K562 (cell line): ENCODE measurements around the gene TTC23L. TPM values are rescaled to one million over a fixed set of nuclear protein-coding genes. Genes with fewer than 3 reads are reported as not detected.

ENCODE experiments used
- DDX20 ChIP-seq: fragments of 450-650 bp; IDR thresholded peaks from 2 replicates; pipeline ENCODE4 v1.6.1; 2016; ENCODE audit warnings: missing genetic modification characterization, low read depth, mild to moderate bottlenecking, missing compliant biosample characterization, moderate library complexity
- HINFP ChIP-seq: fragments of 450-650 bp; conservative IDR thresholded peaks from 2 replicates; pipeline ENCODE4 v1.6.1; 2016; ENCODE audit warnings: missing genetic modification characterization, low read depth, mild to moderate bottlenecking, control low read depth, missing compliant biosample characterization
- NR0B1 ChIP-seq: fragments of 450-650 bp; IDR thresholded peaks from one replicate; pipeline ENCODE4 v1.6.1; 2018; ENCODE audit warnings: mild to moderate bottlenecking, moderate library complexity; ENCODE audit not compliant: partially characterized antibody
- PHTF2 ChIP-seq: fragments of 250-450 bp; sonication (Bioruptor Pico); IDR thresholded peaks from 2 replicates; pipeline ENCODE4 v1.5.0; 2021; ENCODE audit warnings: mild to moderate bottlenecking
- PRMT5 ChIP-seq: sonication (generic); formaldehyde crosslinking; IDR thresholded peaks from 2 replicates; pipeline ENCODE4 v1.5.0; 2020; ENCODE audit warnings: missing genetic modification reagents
- RNF2 ChIP-seq: sonication (generic); IDR thresholded peaks from 2 replicates; pipeline ENCODE4 v1.6.1; 2016
- SIX5 ChIP-seq, 2 experiments: IDR thresholded peaks; 2 replicates each; pipeline ENCODE4 v1.6.1; 2011; ENCODE audit warnings: low read length in 2 of 2, borderline replicate concordance in 1 of 2, low read depth in 1 of 2, mild to moderate bottlenecking in 1 of 2, moderate library complexity in 1 of 2; ENCODE audit not compliant: insufficient read depth in 1 of 2
- SPI1 ChIP-seq: IDR thresholded peaks from 2 replicates; pipeline ENCODE4 v1.6.1; 2011; ENCODE audit warnings: low read depth, low read length, control low read depth, borderline replicate concordance
- TAF15 ChIP-seq: fragments of 200-400 bp; formaldehyde crosslinking; IDR thresholded peaks from 2 replicates; pipeline ENCODE4 v1.6.1; 2017; ENCODE audit warnings: mild to moderate bottlenecking, low read depth, low read length, moderate library complexity
- ZFPM2 ChIP-seq: fragments of 250-450 bp; sonication (Bioruptor Pico); IDR thresholded peaks from 2 replicates; pipeline ENCODE4 v1.5.1; 2022; ENCODE audit warnings: mild to moderate bottlenecking
- ZNF384 ChIP-seq: IDR thresholded peaks from 2 replicates; pipeline ENCODE4 v1.6.1; 2012; ENCODE audit warnings: low read depth, low read length, improper control_type of control experiment
- polyA plus RNA-seq, 8 experiments: library from polyadenylated mRNA; depleted of rRNA in 4 of 8; stranded (reverse) in 5 of 8; unstranded in 3 of 8; fragments of >200 nt; fragmentation: Nextera tagmentation in 2 of 8; fragmentation: Illumina TruSeq in 1 of 8; extraction: Ambion mirVana in 2 of 8; extraction: Trizol in 1 of 8; gene quantifications; 2 replicates each; pipeline versions ENCODE4 v1.2.1 to v1.2.3, GENCODE V29; 2011 to 2014; ENCODE audit warnings: inconsistent platforms in 1 of 8, missing spikeins in 1 of 8
- total RNA-seq, 7 experiments: library from RNA; depleted of rRNA in 6 of 7; stranded (reverse); fragments of >200 nt in 6 of 7; fragmentation: Illumina TruSeq in 2 of 7; extraction: Trizol in 2 of 7; gene quantifications; 2 replicates each; pipeline versions ENCODE4 v1.2.1 to v1.2.3, GENCODE V29; 2011 to 2021; ENCODE audit warnings: low replicate concordance in 1 of 7

Gene TTC23L
- total and polyA plus RNA-seq, 9 of the 15 experiments (the other 6 are each of a cell fraction or from before 2014, with no cell fraction given), result 0.03 to 0.32 (median 0.14) TPM; not detected in 2

- TF ChIP-seq NR0B1 (no peak), HINFP (no peak), TAF15 (no peak), DDX20 (tag) (no peak), PRMT5 (CRISPR knock-in tag) (no peak), ZFPM2 (no peak), SPI1 (peak; percentile 93), PHTF2 (no peak), SIX5 (IDR thresholded peaks at IDR 0.05; ENCODE audit: borderline replicate concordance in 1 of 2, insufficient read depth in 1 of 2, low read depth in 1 of 2, low read length in 2 of 2) (no peak; a peak in 1 of 4 replicates), ZNF384 (peak; percentile 62), RNF2 (no peak)
- TF ChIP-seq, all 486 proteins: peak for 6
Measured at GRCh38 chr5:34928267-34928666, 89.3 kb downstream of the TTC23L start (continued).
